ENCODE data around the gene MCAM. TPM values are rescaled to one million over a fixed set of nuclear protein-coding genes. Genes with fewer than 3 reads are reported as not detected.

Gene MCAM
- total and polyA plus RNA-seq, 2 donors (not counting 1 experiment from before 2014, with no cell fraction given), result 4.8 to 26.3 TPM

DNA sequence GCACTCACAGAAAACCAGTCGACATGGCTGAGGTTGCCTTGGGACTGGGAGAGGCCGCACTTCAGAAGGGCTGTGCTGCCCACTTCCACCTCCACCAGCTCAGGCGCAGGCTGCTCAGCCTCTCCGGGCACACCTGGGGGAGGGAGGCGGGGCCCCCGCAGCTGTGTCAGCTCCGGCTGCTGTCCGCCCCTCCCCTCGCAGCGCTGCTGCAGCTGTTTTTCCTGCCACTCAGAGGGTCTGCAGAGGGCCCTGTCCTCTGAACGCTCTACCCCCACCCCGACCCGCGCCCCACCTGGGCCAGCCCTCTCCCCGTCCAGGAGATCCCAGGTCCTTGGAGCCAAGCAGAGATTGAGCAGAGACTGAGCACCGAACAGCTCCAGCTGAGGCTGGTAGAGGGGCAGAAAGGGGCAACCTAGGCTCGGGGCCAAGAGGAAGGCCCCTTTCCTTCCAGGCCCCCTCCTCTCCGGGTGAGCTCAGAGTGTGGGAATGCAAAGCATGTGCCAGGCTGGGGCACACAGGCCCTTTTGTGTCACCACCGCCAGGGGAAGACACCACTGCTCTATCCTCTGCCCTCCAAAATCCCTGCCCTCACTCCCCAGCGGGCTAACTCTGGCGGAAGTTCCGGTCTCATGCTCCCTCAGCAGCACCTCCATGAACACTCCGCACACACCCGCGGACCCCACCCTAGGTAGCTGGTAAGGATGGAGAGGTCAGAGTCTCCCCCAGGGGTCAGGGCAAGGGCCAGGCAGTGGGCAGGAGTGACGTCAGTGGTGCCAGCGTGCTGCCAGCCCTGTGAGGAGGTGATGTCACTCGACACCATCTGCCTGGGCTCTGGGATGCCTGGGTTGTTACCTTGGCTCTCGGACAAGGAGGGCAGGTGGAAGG is 1.6 kb downstream of the MCAM start:
- Histone ChIP-seq H3K4me1 (ENCODE audit: control insufficient read depth, extremely low read depth, insufficient read depth, low read length) (peaks cover 12% of the 10 kb centered on the region), H3K36me3 (ENCODE audit: control insufficient read depth, insufficient read depth, low read length) (peaks cover 2% of the 10 kb centered on the region), H3K79me2 (ENCODE audit: control insufficient read depth, insufficient read depth, low read length) (no peaks in the 10 kb centered on the region), H3K27me3 (ENCODE audit: control insufficient read depth, insufficient read depth, low read length) (peaks cover 8% of the 10 kb centered on the region), H3K9ac (ENCODE audit: insufficient read depth, low read length) (no peak overlapping the region), H3K27ac (ENCODE audit: insufficient read depth, low read length) (no peak overlapping the region), H3K9me3 (ENCODE audit: control insufficient read depth, insufficient read depth, low read depth, low read length) (no peaks in the 10 kb centered on the region), H4K20me1 (ENCODE audit: control insufficient read depth, extremely low read depth, insufficient read depth, low read length) (no peaks in the 10 kb centered on the region), H3K4me3 (replicated peaks in 1 of 4; ENCODE audit: control extremely low read depth in 1 of 4, insufficient read depth in 1 of 4, low read depth in 3 of 4, low read length in 4 of 4) (peak overlapping the region in 2 of 4 experiments; percentile 49 to 53), H3K4me2 (ENCODE audit: extremely low read depth, insufficient read depth, low read length) (peak overlapping the region; percentile 30), H2AFZ (ENCODE audit: low read length) (no peak overlapping the region)
- DNase-seq (ENCODE audit: low read depth in 2 of 2), result peak in 1 of 2 donors; percentile 18
- TF ChIP-seq EZH2 (IDR thresholded peaks at IDR 0.05; ENCODE audit: low read length, missing control alignments), result no peak
- TF ChIP-seq, protein P1, sequence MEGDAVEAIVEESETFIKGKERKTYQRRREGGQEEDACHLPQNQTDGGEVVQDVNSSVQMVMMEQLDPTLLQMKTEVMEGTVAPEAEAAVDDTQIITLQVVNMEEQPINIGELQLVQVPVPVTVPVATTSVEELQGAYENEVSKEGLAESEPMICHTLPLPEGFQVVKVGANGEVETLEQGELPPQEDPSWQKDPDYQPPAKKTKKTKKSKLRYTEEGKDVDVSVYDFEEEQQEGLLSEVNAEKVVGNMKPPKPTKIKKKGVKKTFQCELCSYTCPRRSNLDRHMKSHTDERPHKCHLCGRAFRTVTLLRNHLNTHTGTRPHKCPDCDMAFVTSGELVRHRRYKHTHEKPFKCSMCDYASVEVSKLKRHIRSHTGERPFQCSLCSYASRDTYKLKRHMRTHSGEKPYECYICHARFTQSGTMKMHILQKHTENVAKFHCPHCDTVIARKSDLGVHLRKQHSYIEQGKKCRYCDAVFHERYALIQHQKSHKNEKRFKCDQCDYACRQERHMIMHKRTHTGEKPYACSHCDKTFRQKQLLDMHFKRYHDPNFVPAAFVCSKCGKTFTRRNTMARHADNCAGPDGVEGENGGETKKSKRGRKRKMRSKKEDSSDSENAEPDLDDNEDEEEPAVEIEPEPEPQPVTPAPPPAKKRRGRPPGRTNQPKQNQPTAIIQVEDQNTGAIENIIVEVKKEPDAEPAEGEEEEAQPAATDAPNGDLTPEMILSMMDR (conservative IDR thresholded peaks at IDR 0.05 in 1 of 2, IDR thresholded peaks at IDR 0.05 in 1 of 2; ENCODE audit: low read depth in 1 of 2, low read length in 2 of 2), result no peak

DNA sequence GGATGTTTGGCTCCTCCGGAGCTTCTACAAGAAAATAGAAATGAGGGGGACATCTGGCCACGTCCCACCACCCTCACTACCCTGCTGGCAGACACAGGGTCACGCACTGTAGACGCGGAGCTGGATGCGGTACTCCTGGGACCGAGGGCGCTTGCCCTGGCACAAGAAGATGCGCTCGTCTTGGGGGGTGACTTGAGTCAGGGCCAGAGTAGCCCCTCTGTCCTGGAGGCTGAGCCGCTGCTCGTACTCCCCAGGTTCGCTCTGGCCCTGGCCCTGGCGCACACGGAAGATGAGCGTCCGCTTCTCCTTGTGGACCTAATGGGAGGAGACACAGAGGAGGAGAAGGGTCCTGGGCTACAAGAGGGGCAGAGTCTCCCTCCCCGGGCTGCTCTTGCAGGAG is 2.2 kb downstream of the MCAM start:
- no peak overlapping the region for H3K4me3 ChIP-seq (replicated peaks in 1 of 4; ENCODE audit: control extremely low read depth in 1 of 4, insufficient read depth in 1 of 4, low read depth in 3 of 4, low read length in 4 of 4)
- peaks cover 2% of the 10 kb centered on the region for H3K36me3 ChIP-seq (ENCODE audit: control insufficient read depth, insufficient read depth, low read length)
- no peak overlapping the region for H3K27ac ChIP-seq (ENCODE audit: insufficient read depth, low read length)
- no peak overlapping the region for H2AFZ ChIP-seq (ENCODE audit: low read length)
- DNase-seq (ENCODE audit: low read depth in 2 of 2), result no peak
- no peaks in the 10 kb centered on the region for H3K79me2 ChIP-seq (ENCODE audit: control insufficient read depth, insufficient read depth, low read length)
- H3K4me2 ChIP-seq (ENCODE audit: extremely low read depth, insufficient read depth, low read length), result no peak overlapping the region
- peaks cover 11% of the 10 kb centered on the region for H3K4me1 ChIP-seq (ENCODE audit: control insufficient read depth, extremely low read depth, insufficient read depth, low read length)
- peaks cover 8% of the 10 kb centered on the region for H3K27me3 ChIP-seq (ENCODE audit: control insufficient read depth, insufficient read depth, low read length)
- no peak overlapping the region for H3K9ac ChIP-seq (ENCODE audit: insufficient read depth, low read length)
- no peaks in the 10 kb centered on the region for H4K20me1 ChIP-seq (ENCODE audit: control insufficient read depth, extremely low read depth, insufficient read depth, low read length)
- no peaks in the 10 kb centered on the region for H3K9me3 ChIP-seq (ENCODE audit: control insufficient read depth, insufficient read depth, low read depth, low read length)
- no peak for TF ChIP-seq EZH2 (IDR thresholded peaks at IDR 0.05; ENCODE audit: low read length, missing control alignments)
- TF ChIP-seq, protein P1 (conservative IDR thresholded peaks at IDR 0.05 in 1 of 2, IDR thresholded peaks at IDR 0.05 in 1 of 2; ENCODE audit: low read depth in 1 of 2, low read length in 2 of 2), result no peak

DNA sequence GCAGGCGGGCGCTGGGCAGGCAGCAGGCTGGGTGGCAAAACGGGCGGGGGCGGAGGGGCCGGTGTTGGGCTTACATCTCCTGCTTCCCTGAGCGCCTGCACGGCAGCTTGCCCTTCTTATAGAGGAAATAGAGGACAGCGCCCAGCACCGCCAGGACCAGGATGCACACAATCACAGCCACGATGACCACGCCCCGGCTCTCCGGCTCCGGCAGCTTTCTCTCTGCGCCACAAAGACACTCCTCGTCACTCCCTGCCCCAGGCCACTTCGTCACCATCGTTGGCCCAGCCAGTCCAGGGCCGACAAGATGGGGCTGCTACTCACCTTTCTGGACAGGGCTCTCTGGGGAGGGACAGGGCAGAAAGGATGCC is 6.3 kb downstream of the MCAM start:
- H3K4me2 ChIP-seq (ENCODE audit: extremely low read depth, insufficient read depth, low read length), result no peak overlapping the region
- H3K4me3 ChIP-seq (replicated peaks in 1 of 4; ENCODE audit: control extremely low read depth in 1 of 4, insufficient read depth in 1 of 4, low read depth in 3 of 4, low read length in 4 of 4), result no peak overlapping the region
- H3K27me3 ChIP-seq (ENCODE audit: control insufficient read depth, insufficient read depth, low read length), result peaks cover 5% of the 10 kb centered on the region
- no peak overlapping the region for H3K9ac ChIP-seq (ENCODE audit: insufficient read depth, low read length)
- no peaks in the 10 kb centered on the region for H4K20me1 ChIP-seq (ENCODE audit: control insufficient read depth, extremely low read depth, insufficient read depth, low read length)
- no peak for DNase-seq (ENCODE audit: low read depth in 2 of 2)
- H3K9me3 ChIP-seq (ENCODE audit: control insufficient read depth, insufficient read depth, low read depth, low read length), result no peaks in the 10 kb centered on the region
- peaks cover 6% of the 10 kb centered on the region for H3K36me3 ChIP-seq (ENCODE audit: control insufficient read depth, insufficient read depth, low read length)
- no peak overlapping the region for H2AFZ ChIP-seq (ENCODE audit: low read length)
- H3K79me2 ChIP-seq (ENCODE audit: control insufficient read depth, insufficient read depth, low read length), result no peaks in the 10 kb centered on the region
- H3K4me1 ChIP-seq (ENCODE audit: control insufficient read depth, extremely low read depth, insufficient read depth, low read length), result peaks cover 8% of the 10 kb centered on the region
- no peak for TF ChIP-seq EZH2 (IDR thresholded peaks at IDR 0.05; ENCODE audit: low read length, missing control alignments)
- TF ChIP-seq, protein P1 (conservative IDR thresholded peaks at IDR 0.05 in 1 of 2, IDR thresholded peaks at IDR 0.05 in 1 of 2; ENCODE audit: low read depth in 1 of 2, low read length in 2 of 2), result no peak
- H3K27ac ChIP-seq (ENCODE audit: insufficient read depth, low read length), result no peak overlapping the region
